Stimulated activated CD4-positive, alpha-beta T cell treated with anti-CD3 and anti-CD28 coated beads, Interleukin-4, amount 100 ng/mL, for 48 hours (primary cell): ENCODE measurements around the gene WDR82.

Source experiments
- DNase-seq, 2 donors: peaks; one replicate each; pipeline ENCODE4 v3.0.0-alpha.2; 2020; ENCODE audit warnings: low read depth in 2 of 2

The WDR82 gene

DNA sequence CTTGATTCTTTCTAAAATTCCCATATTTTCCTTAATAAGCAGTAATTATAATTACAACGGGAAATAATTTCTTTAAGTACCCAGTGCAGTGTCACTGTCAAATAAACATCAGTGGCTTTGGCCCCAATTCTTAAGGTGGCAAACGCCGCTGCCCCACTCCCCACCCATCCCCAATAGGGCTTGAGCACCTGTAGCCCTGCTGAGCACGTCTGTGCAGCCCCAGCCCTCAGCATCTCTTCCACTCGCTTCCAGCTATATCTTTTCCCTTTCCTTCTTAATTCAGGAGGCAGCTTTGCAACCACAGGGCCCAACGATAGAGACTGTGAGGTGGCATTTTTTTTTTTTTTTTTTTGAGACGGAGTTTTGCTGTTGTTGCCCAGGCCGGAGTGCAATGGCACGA lies 23.8 kb downstream of the WDR82 start:
- DNase-seq: no peak

DNA sequence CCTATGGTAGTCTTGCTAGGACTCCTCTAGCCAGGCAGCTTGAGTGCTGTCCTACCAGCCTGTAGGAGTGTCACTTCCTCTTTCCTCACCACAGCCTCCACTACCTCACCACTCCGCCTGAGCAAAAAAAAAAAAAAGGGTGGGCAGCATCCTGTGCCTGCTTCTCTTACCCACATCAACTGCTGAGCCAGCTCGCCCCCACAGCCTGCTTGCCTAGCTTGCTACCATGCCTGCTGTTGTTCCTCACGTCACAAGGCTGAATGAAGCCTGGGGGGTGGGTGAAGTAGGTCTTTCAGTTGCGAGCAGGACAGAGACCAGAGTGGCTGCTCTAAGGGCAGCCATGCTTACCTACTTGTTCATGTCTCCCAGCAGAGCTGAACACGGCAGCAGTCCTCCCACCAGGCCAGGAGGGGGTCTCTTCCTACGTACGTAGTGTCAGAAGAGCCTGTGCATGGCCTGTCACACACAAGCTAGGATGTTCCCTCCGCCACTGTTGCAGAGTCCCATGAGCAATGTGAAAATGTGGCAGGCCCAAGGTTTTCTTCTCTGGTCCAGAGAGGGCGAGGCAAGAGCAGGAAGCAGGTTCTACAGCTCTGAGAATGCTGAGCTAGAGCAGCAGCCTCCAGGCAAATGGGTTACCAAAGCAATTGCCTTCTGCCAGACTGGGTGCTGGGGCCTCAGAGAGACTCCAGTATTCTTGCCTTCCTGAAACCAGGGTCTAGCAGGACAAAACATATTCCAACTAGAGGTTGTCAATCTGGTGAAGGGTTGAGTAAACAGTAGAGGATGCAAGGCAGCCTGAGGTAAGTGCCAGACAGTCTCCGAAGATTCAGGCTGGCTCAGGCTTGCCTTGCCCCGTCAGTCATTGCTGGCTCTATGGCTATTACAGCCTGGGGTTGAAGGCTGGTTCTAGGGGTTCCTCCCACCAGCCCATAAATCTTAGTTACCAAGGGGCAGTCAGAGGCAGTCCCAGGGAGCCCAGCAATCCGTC lies 24.8 kb downstream of the WDR82 start:
- peak; percentile 64 to 80 for DNase-seq

DNA sequence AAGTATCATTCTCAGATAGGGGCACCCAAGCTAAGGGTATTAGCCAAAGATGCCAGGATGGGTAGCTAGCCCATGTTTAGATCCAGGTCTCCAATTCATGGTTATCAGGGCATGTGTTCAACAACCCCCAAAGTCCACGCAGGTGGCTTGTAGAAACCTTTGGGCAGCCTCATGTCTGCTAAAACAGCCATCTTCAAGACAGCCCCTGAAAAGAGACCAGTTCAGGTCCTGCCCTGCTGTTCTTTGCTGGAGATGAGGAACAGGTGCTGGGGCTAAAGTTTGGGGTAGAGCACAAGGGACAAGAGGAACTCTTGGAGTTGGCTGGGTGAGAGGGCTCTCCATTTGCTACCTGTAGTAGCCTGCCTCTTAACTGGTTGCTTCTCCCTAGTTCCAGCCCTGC lies 28.3 kb downstream of the WDR82 start:
- DNase-seq: no peak

DNA sequence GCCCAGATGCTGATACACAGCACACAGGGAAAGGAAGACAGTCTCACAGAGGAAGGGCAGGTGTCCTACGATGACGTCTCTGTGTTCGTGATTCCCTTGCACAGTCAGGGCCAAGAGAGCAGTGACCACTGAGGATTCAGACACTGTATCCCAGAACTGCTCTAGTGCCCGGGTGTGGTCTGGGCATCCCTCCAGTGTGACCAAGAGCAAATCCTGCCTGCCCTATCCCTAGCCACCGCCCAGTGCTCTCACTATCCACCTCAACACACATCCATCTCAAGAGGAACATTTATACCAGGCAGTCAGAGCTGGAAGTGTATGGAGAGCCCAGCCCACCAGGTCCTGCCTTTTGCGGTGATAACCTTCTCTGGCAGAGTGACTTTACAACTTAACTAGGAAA lies 28.8 kb downstream of the WDR82 start:
- no peak for DNase-seq

- no peak for DNase-seq
These were observed 29.5 kb downstream of the WDR82 start for GRCh38 chr3:52248816-52249547.

DNA sequence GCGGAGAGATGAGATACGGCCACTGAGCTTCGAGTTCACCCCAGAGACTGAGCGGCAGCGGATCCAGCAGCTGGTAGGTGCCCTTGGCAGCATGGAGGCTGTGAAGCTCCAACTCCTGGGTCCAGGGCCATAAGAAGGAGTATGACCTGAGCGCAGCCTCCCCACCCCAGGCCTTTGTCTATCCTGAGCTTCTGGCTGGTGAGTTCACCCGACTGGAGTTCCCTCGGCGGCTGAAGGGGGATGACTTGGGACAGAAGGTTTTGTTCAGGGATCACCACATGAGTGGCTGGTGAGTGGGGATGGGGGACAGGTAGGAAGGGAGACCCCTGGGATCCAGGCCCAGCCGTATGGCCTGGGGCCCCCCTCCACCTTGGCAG lies 30.3 kb downstream of the WDR82 start:
- DNase-seq: no peak

DNA sequence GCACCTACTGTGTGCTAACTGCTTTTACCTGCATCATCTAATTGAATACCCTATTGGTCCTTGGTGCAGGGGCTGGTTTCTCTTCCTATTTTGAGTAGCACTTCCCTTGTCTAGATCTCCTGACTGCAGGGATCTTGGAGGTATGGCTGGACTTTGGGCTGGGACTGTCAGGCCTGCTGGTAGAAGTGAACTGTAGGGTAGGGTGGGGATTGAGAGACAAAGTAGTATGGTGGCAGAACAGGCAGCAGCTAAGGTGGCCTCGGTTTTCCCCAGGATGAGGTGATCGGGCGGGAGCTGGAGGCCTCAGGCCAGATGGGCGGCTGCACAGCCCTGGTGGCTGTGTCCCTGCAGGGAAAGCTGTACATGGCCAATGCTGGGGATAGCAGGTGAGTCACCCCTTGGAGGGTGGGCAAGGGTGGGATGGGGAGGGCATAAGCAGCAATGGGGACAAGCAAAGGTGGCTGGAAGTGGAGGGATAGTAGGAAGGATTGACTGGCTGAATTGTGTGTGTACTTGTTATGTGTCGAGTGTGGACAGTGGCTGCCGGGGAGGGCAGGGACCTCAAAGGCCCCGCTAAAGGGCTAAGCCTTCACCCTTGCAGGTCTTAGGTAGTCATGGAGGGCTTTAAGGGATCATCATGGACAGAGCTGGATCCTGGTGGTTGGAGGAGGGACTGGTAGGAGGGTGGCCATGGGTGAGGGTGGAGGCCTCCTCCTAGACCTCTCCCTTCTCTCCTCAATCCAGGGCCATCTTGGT lies 30.9 kb downstream of the WDR82 start:
- DNase-seq: no peak

DNA sequence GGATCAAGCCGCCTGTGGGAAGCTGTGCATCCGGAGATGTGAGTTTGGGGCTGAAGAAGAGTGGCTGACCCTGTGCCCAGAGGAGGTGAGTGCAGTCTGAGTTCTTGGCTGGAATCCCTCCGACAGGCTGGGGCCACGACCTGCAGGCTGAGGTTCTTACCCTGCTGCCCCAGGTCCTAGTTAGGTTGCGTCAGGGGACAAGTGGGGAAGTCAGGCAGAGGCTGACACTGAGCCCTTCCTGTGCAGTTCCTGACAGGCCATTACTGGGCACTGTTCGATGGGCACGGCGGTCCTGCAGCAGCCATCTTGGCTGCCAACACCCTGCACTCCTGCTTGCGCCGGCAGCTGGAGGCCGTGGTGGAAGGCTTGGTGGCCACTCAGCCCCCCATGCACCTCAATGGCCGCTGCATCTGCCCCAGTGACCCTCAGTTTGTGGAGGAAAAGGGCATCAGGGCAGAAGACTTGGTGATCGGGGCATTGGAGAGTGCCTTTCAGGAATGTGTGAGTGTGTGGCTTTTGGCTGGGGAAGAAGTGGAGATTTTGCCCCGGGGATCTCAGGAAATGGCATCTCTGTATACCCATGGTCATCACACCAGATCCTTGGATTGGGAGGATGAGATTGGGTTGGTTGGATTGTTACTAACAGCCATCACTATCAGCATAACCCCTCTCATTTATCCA lies 31.6 kb downstream of the WDR82 start:
- DNase-seq: no peak

DNA sequence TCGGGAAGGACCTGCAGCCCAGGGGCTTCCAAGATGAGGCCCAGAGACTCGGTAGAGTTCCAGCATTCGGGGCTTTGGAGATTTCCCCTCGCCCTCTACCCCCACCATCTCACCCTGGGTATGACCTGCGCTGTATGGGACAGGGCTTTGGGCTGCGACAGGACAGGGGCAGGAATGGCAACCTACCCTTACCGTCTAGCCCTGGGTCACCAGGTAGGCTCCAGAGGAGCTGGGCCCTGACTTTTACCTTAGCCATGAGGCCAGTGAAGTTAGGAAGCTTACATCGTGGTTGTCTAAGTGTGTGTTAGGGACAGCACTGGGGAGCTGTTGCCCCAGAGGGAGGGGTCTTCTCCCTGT lies 32.2 kb downstream of the WDR82 start:
- no peak for DNase-seq

DNA sequence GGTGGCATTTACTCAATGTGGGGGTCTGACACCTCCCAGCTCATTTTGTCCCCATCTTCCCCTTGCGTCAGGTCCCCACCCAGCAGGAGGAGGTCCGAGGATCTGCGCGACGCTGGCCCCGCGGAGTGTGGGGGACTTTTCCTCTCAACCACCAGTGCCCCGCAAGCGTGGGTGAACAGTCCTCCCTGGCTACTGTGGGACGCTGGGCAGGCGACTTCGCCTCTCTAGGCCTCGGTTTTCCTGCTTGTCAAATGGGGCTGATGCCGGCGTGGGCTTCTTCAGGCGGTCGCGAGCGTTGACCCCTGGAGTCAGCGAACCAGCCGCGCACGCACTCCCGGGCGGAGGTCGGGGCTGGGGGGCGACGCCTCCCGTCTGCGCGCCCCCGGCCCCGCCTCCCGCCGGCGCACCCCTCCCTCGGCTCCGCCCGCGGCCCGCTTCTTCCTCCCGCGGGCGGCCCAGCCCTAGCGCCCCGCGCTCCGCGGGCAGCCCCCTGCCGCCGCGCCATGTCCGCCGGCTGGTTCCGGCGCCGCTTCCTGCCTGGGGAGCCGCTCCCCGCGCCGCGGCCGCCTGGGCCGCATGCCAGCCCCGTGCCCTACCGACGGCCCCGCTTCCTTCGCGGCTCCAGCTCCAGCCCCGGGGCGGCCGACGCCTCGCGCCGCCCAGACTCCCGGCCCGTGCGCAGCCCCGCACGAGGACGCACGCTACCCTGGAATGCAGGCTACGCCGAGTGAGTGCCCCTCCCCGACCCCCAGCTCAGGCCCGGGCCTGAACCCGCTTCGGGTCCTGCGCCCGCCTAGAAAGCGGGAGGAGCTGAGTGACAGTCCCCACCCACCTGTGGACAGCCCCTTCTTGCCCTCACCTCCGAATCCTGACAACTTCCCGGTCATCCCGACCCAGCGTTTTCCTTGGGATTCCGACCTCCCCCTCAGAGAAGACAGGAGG lies 32.9 kb downstream of the WDR82 start, which contains the start of gene PPM1M:
Gene PPM1M, plus strand, starts transcription at position 438 of the 942 bp plus-strand sequence. Its CDS starts 66 bp downstream, at position 504.
- DNase-seq: no peak

DNA sequence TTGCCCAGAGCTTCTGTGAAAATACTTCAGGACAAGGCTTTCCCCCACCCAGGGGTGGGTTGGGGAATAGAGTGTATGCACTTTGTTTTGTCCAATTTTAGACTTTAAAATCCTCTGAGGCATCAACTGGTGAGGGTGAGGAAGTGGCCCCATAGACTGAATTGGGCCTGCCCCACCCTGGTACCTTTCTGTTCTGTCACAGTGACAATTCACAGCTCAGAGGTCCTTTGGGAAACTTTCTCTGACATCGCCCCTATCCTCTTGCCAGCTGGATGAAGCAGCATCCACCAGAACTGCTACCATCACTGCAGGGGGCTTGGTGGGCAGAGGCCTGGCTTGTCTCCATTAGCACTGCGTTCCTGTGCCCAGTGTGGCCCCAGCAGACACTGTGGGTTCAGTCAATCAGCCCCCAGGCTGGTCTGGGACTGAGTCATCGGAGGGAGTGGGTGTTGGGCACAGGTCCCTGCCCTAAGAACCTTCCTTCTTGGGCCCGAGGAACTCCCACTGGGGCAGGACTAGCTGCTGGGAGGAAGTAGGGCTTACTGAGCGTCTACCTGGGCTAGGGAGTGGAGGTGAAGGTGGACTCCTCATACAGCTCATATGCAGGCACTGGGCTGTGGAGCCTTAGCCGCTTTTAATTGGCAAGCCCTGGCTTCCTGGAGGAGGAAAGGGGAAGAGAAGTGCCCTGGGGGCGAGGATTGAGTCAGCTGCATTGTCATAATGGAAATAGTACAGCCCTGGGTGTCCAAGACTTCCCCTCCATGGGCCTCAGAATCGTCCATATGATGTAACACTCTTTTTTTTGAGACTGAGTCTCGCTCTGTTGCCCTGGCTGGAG lies 34.4 kb downstream of the WDR82 start:
- no peak for DNase-seq

GRCh38 chr3:52242039-52242438 lies 36.4 kb downstream of the WDR82 start:
- no peak for DNase-seq

GRCh38 chr3:52240886-52241370 lies 37.5 kb downstream of the WDR82 start:
- no peak for DNase-seq

DNA sequence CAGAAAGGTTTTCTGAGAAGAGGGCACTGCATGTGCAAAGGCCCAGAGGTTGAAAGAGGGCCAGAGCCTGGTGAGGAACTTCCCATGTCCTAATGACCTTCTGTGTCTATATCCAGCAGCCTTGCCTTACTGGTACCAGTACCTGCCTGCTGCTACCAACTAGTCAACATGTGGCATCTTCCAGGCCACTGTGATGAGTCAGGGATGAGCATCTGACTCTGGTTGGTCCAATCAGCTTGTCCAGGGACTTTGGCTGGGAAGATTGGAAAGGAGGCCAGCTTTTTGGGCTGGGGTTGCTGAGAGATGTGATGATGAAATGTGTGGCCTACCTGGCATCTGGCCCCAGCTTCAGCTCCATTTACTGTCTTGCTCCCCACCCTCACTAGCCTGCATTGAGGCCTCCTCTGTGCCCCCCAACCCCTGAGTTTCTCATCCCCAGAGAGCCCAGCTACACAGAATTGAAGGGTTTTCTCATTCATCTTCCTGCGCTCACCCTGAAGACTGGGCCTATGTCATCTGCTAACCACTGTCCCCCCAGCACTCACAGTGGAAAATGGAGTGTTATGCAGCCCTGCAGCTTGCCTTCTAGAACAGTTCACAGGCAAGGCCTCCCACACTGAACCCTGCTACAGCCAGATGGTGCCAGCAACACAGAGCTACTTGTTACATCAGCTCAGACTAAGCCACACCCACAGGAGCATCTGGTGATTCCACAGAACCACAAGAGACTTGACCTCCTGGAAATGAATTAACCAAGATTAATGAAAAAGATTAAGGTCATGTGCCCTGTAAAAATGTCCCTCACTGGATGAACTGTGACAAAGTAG lies 38.2 kb downstream of the WDR82 start:
- peak in 1 of 2 donors; percentile 51 for DNase-seq

DNA sequence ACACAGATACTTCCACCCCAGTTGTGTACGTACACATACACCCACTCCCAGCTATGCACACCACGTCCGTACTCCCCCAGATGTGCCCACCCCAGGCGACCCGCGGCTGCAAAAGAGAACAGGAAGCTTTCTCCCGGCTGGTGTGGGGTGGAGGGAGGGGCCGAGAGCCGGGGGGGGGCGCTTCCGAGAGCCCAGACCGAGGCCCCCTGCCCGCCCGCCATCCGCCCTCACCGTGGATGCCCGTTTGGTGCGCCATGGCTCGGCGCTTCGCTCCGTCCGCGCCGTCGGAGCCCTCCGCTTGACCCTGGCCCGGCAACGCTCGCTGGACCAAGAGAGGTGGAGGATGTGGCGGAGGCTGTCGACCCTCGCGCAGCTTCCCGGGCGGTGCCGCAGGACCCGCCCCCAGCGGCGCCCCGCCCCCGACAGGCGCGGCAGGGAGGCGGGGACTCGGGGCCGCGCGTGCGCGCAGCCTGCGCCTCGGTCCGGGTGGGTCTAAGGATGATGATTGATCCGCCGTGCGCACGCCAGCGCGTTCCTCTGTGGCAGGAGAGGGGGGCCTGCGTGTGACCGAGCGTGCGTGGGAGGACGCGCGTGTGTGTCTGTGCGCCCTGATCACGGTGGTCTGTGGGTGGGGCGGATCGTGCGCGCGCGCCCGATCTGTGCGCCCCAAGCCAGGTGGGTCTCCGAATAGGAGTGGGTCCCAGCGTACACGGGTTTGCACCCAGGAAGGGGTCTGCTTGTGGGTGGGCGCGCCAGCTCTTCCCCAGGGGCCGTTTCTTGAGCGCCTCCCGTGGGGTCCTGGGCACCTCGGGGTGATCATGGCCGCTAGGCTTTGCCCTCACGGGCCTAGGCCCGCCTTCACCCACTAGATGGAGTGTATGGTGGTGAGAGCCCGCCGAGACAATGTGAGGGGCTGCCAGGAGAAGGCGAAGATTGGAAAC lies 39.4 kb downstream of the WDR82 start, which contains the start of gene TWF2:
Gene TWF2, minus strand, starts transcription at position 398 of the 941 bp plus-strand sequence. Its CDS starts 142 bp downstream, at position 256.
- DNase-seq: peak; percentile 76 to 85

- no peak for DNase-seq
These were observed 40.2 kb downstream of the WDR82 start for GRCh38 chr3:52238193-52238760.

DNA sequence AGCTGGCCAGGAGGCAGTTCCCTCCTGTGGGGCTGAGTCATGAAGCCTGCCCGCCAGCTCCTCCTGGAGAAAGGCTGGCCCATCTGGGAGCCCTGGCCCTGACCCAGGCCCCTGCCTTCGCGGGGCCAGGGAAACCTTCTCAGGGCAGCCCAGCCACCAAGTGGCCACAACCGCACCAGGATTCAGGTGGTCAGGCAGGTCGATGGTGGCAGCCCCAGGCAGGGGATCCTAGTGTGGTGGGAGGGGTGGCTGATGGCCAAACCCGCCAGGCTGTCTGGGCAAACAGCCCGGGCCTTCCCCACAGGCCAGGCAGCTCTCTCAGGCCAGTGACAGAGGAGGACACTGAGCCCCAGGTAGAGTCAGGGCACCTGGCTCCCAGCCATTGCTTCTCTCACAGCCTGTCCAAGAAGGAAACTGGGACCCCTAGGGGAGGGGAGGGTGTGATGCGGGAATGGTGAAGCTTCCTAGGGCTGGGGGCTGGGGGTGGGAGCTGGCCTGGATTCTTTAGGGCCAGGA lies 40.7 kb downstream of the WDR82 start:
- no peak for DNase-seq
